Transverse colon (tissue), 4 donors: ENCODE results near the gene KRTAP4-7. TPM values are rescaled to one million over a fixed set of nuclear protein-coding genes. Genes with fewer than 3 reads are reported as not detected.
"Not testable (repeated sequence)": the region's sequence is repeated elsewhere in the genome, so short reads cannot be mapped to it uniquely, and the experiment has no call there.

Experiments used
- DNase-seq: peaks from one replicate; pipeline ENCODE4 v3.0.0-alpha.2; 2019
- H3K27ac ChIP-seq, 4 donors: fragments of 200-600 bp; sonication (generic); 2 replicates each; pipeline ENCODE4 v1.5.1; 2016 to 2018; ENCODE audit warnings: inconsistent platforms in 4 of 4
- H3K27me3 ChIP-seq: fragments of 200-600 bp; sonication (generic); 2 replicates; pipeline ENCODE4 v1.5.1; 2017; ENCODE audit warnings: inconsistent platforms
- H3K36me3 ChIP-seq, 4 donors: fragments of 200-600 bp; sonication (generic); 2 replicates each; pipeline ENCODE4 v1.5.1; 2017 to 2019; ENCODE audit warnings: inconsistent platforms in 4 of 4
- H3K4me1 ChIP-seq, 4 donors: fragments of 200-600 bp; sonication (generic); 2 replicates each; pipeline ENCODE4 v1.5.1; 2017 to 2020; ENCODE audit warnings: inconsistent platforms in 4 of 4
- H3K4me3 ChIP-seq, 4 donors: fragments of 200-600 bp; sonication (generic); 1 replicate in 1 of 4; 2 replicates in 3 of 4; pipeline versions ENCODE4 v1.5.1 to v1.6.1; 2017 to 2019; ENCODE audit warnings: inconsistent platforms in 4 of 4
- H3K9me3 ChIP-seq, 2 donors: fragments of 200-600 bp; sonication (generic); 2 replicates each; pipeline ENCODE4 v1.5.1; 2017 to 2019; ENCODE audit warnings: inconsistent platforms in 2 of 2
- EP300 ChIP-seq: sonication (generic); formaldehyde crosslinking; IDR thresholded peaks from one replicate; pipeline ENCODE4 v1.6.1; 2017; ENCODE audit warnings: antibody characterized with exemption, low read depth
- POLR2A ChIP-seq: fragments of 450-650 bp; IDR thresholded peaks from one replicate; pipeline ENCODE4 v1.6.1; 2016; ENCODE audit warnings: antibody characterized with exemption, mild to moderate bottlenecking, moderate library complexity
- POLR2AphosphoS5 ChIP-seq, 3 donors: sonication (generic); formaldehyde crosslinking; IDR thresholded peaks; one replicate each; pipeline ENCODE4 v1.6.1; 2016; ENCODE audit warnings: antibody characterized with exemption in 3 of 3
- WGBS, 2 donors: methylation state at CpG; one replicate each; pipeline ENCODE4 v1.1.5; 2018; ENCODE audit warnings: low coverage in 1 of 2; 5-methylcytosine and 5-hydroxymethylcytosine counted together
- in situ Hi-C, 4 donors: fragments of 200-750 bp; cut with MboI; loops; one replicate each; pipeline versions ENCODE4 v1.15.0 to v1.15.1; 2017; ENCODE audit warnings: low sequenced_read_pairs in 3 of 4, low pct_ligation_motif_present in 1 of 4, low pct_unique_long_range_greater_than_20kb in 1 of 4
- intact Hi-C: fragments of 100-400 bp; cut with DNase I; formaldehyde crosslinking; loops from one replicate; pipeline ENCODE4 v1.15.1; 2023; ENCODE audit warnings: low total_unique reads
- total RNA-seq, 4 donors: library from RNA; depleted of rRNA; stranded (reverse); fragments of >200 nt; gene quantifications; one replicate each; pipeline ENCODE4 v1.1.0, GENCODE V29; 2016
- TF ChIP-seq, protein P1 (sequence below), 5 experiments: fragments of 200-600 bp in 3 of 5; fragments of 450-650 bp in 2 of 5; sonication (generic) in 3 of 5; IDR thresholded peaks; 1 replicate in 2 of 5; 2 replicates in 3 of 5; pipeline ENCODE4 v1.5.1; 2016 to 2017; ENCODE audit warnings: antibody characterized with exemption in 5 of 5, inconsistent platforms in 3 of 5, mild to moderate bottlenecking in 2 of 5, moderate library complexity in 1 of 5

Gene KRTAP4-7
- total RNA-seq, 4 donors from 2014 or later = not detected

DNA sequence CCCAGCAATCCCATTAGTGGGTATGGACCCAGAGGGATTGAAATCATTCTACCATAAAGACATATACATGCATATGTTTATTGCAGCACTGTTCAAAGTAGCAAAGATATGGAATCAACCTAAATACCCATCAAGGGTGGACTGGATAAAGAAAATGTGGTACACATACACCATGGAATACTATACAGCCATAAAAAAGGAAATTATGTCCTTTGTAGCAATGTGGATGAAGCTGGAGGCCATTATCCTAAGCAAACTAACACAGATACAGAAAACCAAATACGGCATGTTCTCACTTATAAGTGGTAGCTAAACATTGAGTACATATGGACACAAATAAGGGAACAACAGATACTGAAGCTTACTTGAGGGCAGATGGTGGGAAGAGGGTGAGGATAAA lies 26.4 kb upstream of the KRTAP4-7 start:
- intact Hi-C loops = no loop called here
- no peaks in the 10 kb centered on the region for H3K4me1 ChIP-seq
- H3K9me3 ChIP-seq = no peaks in the 10 kb centered on the region
- TF ChIP-seq POLR2AphosphoS5 (IDR thresholded peaks at IDR 0.05) (no peak), POLR2A (no peak)
- no peak overlapping the region for H3K27ac ChIP-seq
- in situ Hi-C loops = no loop called here
- DNase-seq = no peak
- no peaks in the 10 kb centered on the region for H3K36me3 ChIP-seq
- WGBS, 2 donors = 84 to 93% methylated on average over 1 of the region's 1 CpG
- no peak overlapping the region for H3K4me3 ChIP-seq
- peaks cover 17% of the 10 kb centered on the region for H3K27me3 ChIP-seq

DNA sequence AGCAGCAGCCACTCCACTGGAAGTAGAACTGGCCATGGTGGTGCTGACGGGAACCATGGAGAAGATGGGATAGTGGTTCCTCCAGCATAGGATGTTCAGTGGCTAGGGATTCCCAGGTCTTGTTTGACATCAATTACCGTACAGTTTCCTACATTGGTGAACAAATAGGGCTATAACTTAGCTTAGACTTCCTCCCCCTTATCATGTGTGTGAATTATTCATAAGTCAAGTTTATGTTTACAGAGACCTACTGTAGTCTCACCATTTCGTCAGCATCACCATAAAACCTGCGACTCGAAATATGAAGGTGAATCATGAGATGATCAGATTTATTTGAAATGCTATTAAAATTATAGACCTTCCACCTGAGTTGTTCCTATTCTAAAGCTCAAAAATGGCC lies 25.2 kb upstream of the KRTAP4-7 start:
- H3K9me3 ChIP-seq = no peaks in the 10 kb centered on the region
- 79% methylated on average over 5 of the region's 5 CpGs; no CpG with 5 or more reads in 1 of the 2 donors for WGBS, 2 donors
- no peak for TF ChIP-seq POLR2A
- TF ChIP-seq POLR2AphosphoS5 (IDR thresholded peaks at IDR 0.05) = no peak
- TF ChIP-seq, protein P1, sequence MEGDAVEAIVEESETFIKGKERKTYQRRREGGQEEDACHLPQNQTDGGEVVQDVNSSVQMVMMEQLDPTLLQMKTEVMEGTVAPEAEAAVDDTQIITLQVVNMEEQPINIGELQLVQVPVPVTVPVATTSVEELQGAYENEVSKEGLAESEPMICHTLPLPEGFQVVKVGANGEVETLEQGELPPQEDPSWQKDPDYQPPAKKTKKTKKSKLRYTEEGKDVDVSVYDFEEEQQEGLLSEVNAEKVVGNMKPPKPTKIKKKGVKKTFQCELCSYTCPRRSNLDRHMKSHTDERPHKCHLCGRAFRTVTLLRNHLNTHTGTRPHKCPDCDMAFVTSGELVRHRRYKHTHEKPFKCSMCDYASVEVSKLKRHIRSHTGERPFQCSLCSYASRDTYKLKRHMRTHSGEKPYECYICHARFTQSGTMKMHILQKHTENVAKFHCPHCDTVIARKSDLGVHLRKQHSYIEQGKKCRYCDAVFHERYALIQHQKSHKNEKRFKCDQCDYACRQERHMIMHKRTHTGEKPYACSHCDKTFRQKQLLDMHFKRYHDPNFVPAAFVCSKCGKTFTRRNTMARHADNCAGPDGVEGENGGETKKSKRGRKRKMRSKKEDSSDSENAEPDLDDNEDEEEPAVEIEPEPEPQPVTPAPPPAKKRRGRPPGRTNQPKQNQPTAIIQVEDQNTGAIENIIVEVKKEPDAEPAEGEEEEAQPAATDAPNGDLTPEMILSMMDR (IDR thresholded peaks at IDR 0.05) = no peak
- TF ChIP-seq EP300 = no peak
- H3K36me3 ChIP-seq = no peaks in the 10 kb centered on the region
- in situ Hi-C loops (no loop called here), intact Hi-C loops (no loop called here)
- H3K27ac ChIP-seq = no peak overlapping the region
- H3K4me3 ChIP-seq = no peak overlapping the region
- peaks cover 18% of the 10 kb centered on the region for H3K27me3 ChIP-seq
- no peaks in the 10 kb centered on the region for H3K4me1 ChIP-seq
- no peak for DNase-seq

GRCh38 chr17:41059276-41060051 lies 24.5 kb upstream of the KRTAP4-7 start:
- 20 to 65% methylated on average over 1 to 9 of the region's 31 CpGs for WGBS, 2 donors
- H3K4me1 ChIP-seq, H3K9me3 ChIP-seq, H3K4me3 ChIP-seq, intact Hi-C loops, H3K36me3 ChIP-seq, DNase-seq, in situ Hi-C loops, H3K27ac ChIP-seq: not testable (repeated sequence)
- peaks cover 18% of the 10 kb centered on the region for H3K27me3 ChIP-seq

GRCh38 chr17:41060052-41060604 lies 23.8 kb upstream of the KRTAP4-7 start, which contains the start of gene KRTAP2-3:
Gene KRTAP2-3 (minus strand): TSS chr17:41060114. CDS start chr17:41060050, 64 bp downstream.
- in situ Hi-C loops (no loop called here), intact Hi-C loops (no loop called here)
- H3K27me3 ChIP-seq = peaks cover 23% of the 10 kb centered on the region
- WGBS, 2 donors = 72 to 76% methylated on average over 4 to 6 of the region's 6 CpGs
- no peaks in the 10 kb centered on the region for H3K36me3 ChIP-seq
- no peak within 1 kb of the TSS for H3K27ac ChIP-seq
- H3K9me3 ChIP-seq = no peaks in the 10 kb centered on the region
- TF ChIP-seq, protein P1 (IDR thresholded peaks at IDR 0.05) = no peak
- TF ChIP-seq EP300 = no peak
- DNase-seq = no peak
- no peak within 1 kb of the TSS for H3K4me3 ChIP-seq
- no peaks in the 10 kb centered on the region for H3K4me1 ChIP-seq

- in situ Hi-C loops = no loop called here
- Histone ChIP-seq H3K36me3 (no peaks in the 10 kb centered on the region), H3K4me1 (no peaks in the 10 kb centered on the region), H3K27ac (no peak overlapping the region), H3K4me3 (no peak overlapping the region), H3K9me3 (no peaks in the 10 kb centered on the region), H3K27me3 (peaks cover 23% of the 10 kb centered on the region)
- no peak for TF ChIP-seq EP300
- no peak for TF ChIP-seq POLR2AphosphoS5 (IDR thresholded peaks at IDR 0.05)
- TF ChIP-seq, protein P1 (IDR thresholded peaks at IDR 0.05) = no peak
- no peak for TF ChIP-seq POLR2A
- 58 to 70% methylated on average over 1 of the region's 1 CpG for WGBS, 2 donors
- no peak for DNase-seq
- intact Hi-C loops = no loop called here
Measured at GRCh38 chr17:41061964-41062363, 22.0 kb upstream of the KRTAP4-7 start.
